ENCODE data around the gene TNFRSF21. TPM values are rescaled to one million over a fixed set of nuclear protein-coding genes. Genes with fewer than 3 reads are reported as not detected.
A peak's percentile ranks its signal among the peaks of the same experiment; 100 is the strongest.

Gene TNFRSF21
- total and polyA plus RNA-seq, 2 experiments from 2014 or later, result 16.8 to 19.0 TPM

- H3K9me3 ChIP-seq (ENCODE audit: low read depth), result no peaks in the 10 kb centered on the region
- peak in 1 of 2 donors; percentile 71 for DNase-seq (ENCODE audit: low read depth in 1 of 2, low spot score in 1 of 2)
- H3K27me3 ChIP-seq, result no peaks in the 10 kb centered on the region
- no peaks in the 10 kb centered on the region for H3K36me3 ChIP-seq
- TF ChIP-seq, protein P1, sequence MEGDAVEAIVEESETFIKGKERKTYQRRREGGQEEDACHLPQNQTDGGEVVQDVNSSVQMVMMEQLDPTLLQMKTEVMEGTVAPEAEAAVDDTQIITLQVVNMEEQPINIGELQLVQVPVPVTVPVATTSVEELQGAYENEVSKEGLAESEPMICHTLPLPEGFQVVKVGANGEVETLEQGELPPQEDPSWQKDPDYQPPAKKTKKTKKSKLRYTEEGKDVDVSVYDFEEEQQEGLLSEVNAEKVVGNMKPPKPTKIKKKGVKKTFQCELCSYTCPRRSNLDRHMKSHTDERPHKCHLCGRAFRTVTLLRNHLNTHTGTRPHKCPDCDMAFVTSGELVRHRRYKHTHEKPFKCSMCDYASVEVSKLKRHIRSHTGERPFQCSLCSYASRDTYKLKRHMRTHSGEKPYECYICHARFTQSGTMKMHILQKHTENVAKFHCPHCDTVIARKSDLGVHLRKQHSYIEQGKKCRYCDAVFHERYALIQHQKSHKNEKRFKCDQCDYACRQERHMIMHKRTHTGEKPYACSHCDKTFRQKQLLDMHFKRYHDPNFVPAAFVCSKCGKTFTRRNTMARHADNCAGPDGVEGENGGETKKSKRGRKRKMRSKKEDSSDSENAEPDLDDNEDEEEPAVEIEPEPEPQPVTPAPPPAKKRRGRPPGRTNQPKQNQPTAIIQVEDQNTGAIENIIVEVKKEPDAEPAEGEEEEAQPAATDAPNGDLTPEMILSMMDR (IDR thresholded peaks at IDR 0.05; ENCODE audit: low read depth, low read length), result no peak
- no peaks in the 10 kb centered on the region for H3K4me1 ChIP-seq (ENCODE audit: low read depth)
- no peak overlapping the region for H3K4me3 ChIP-seq
- H3K27ac ChIP-seq, result no peak overlapping the region
Measured at GRCh38 chr6:47256361-47256760, 53.3 kb downstream of the TNFRSF21 start.

- DNase-seq (ENCODE audit: low read depth in 1 of 2, low spot score in 1 of 2), result no peak
- no peaks in the 10 kb centered on the region for H3K9me3 ChIP-seq (ENCODE audit: low read depth)
- no peak overlapping the region for H3K27ac ChIP-seq
- no peak overlapping the region for H3K4me3 ChIP-seq
- TF ChIP-seq, protein P1 (IDR thresholded peaks at IDR 0.05; ENCODE audit: low read depth, low read length), result no peak
- H3K36me3 ChIP-seq, result no peaks in the 10 kb centered on the region
- no peaks in the 10 kb centered on the region for H3K4me1 ChIP-seq (ENCODE audit: low read depth)
- no peaks in the 10 kb centered on the region for H3K27me3 ChIP-seq
Measured at GRCh38 chr6:47254906-47255305, 54.8 kb downstream of the TNFRSF21 start.

DNA sequence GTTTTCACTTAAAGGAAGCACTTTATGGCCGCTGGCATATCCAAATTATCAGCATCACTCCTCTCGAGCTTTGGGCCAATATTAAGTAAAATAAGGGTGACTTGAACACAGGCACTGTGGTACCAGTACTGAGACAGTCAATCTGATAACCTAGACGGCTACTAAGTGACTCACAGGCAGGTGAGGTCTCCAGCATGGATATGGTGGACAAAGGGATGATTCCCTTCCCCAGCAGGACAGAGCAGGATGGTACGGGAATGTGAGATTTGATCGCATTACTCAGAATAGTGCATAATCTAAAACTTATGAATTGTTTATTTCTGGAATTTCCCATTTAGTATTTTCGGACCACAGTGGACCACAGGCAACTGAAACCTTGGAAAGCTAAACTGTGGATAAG, 55.7 kb downstream of the TNFRSF21 start:
- Histone ChIP-seq H3K27ac (no peak overlapping the region), H3K4me3 (no peak overlapping the region), H3K27me3 (no peaks in the 10 kb centered on the region), H3K4me1 (ENCODE audit: low read depth) (no peaks in the 10 kb centered on the region), H3K36me3 (no peaks in the 10 kb centered on the region), H3K9me3 (ENCODE audit: low read depth) (no peaks in the 10 kb centered on the region)
- TF ChIP-seq, protein P1 (IDR thresholded peaks at IDR 0.05; ENCODE audit: low read depth, low read length), result no peak
- DNase-seq (ENCODE audit: low read depth in 1 of 2, low spot score in 1 of 2), result no peak

DNA sequence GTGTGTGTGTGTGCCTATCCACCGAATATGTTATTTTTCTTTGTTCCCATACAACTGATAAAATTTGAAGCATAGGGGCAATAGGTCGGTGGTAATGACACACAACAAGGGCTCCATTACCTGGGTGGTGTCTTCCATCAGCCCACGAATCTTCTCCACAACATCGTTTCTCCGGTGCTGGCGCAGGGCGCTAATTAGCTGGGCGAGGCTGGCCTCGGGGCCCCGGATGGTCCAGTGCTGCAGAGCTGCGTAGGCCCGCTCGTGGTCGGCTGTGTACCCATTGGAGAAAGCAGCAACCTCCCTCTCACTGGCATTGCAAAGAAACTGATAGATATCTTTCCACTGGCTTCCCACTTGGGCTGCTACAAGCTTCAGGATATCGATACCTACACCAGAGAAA, 56.6 kb downstream of the TNFRSF21 start:
- Histone ChIP-seq H3K36me3 (no peaks in the 10 kb centered on the region), H3K27ac (no peak overlapping the region), H3K4me1 (ENCODE audit: low read depth) (peaks cover 7% of the 10 kb centered on the region), H3K27me3 (no peaks in the 10 kb centered on the region), H3K4me3 (no peak overlapping the region), H3K9me3 (ENCODE audit: low read depth) (no peaks in the 10 kb centered on the region)
- TF ChIP-seq, protein P1 (IDR thresholded peaks at IDR 0.05; ENCODE audit: low read depth, low read length), result no peak
- no peak for DNase-seq (ENCODE audit: low read depth in 1 of 2, low spot score in 1 of 2)

DNA sequence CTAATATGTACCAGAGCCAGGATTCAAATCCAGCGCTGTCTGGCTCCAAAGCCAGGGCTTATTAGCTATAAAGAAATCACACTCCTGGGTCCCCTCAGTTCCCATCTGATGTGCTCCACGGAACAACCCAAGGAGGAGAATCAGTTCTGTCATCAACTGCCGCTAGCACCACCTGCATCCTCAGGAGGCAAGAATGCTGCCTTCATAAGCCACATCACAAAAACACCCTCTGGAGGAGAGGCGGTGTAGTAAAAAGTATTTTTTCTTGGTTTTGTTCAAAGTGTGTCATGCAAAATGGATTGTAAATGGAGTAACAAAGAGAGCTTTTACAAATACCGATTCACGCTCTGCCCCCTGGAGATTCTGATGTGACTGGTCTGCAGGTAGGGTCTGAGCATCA, 57.1 kb downstream of the TNFRSF21 start:
- H3K9me3 ChIP-seq (ENCODE audit: low read depth), result no peaks in the 10 kb centered on the region
- peaks cover 12% of the 10 kb centered on the region for H3K4me1 ChIP-seq (ENCODE audit: low read depth)
- H3K27ac ChIP-seq, result no peak overlapping the region
- H3K36me3 ChIP-seq, result no peaks in the 10 kb centered on the region
- H3K27me3 ChIP-seq, result no peaks in the 10 kb centered on the region
- DNase-seq (ENCODE audit: low read depth in 1 of 2, low spot score in 1 of 2), result no peak
- no peak overlapping the region for H3K4me3 ChIP-seq
- TF ChIP-seq, protein P1 (IDR thresholded peaks at IDR 0.05; ENCODE audit: low read depth, low read length), result no peak

- no peak overlapping the region for H3K27ac ChIP-seq
- TF ChIP-seq, protein P1 (IDR thresholded peaks at IDR 0.05; ENCODE audit: low read depth, low read length), result no peak
- H3K4me1 ChIP-seq (ENCODE audit: low read depth), result peaks cover 24% of the 10 kb centered on the region
- DNase-seq (ENCODE audit: low read depth in 1 of 2, low spot score in 1 of 2), result no peak
- H3K4me3 ChIP-seq, result no peak overlapping the region
- H3K9me3 ChIP-seq (ENCODE audit: low read depth), result no peaks in the 10 kb centered on the region
- H3K36me3 ChIP-seq, result no peaks in the 10 kb centered on the region
- no peaks in the 10 kb centered on the region for H3K27me3 ChIP-seq
Measured at GRCh38 chr6:47251396-47251795, 58.3 kb downstream of the TNFRSF21 start.
